Measurements from ENCODE around the gene HTR4.
A peak's percentile ranks its signal among the peaks of the same experiment; 100 is the strongest.
"Not testable (repeated sequence)": the region's sequence is repeated elsewhere in the genome, so short reads cannot be mapped to it uniquely, and the experiment has no call there.

HTR4 gene

GRCh38 chr5:148653836-148654781 is at the start of gene HTR4:
Gene HTR4 (minus strand): TSS chr5:148654527. CDS start chr5:148637014, 17,513 bp downstream.
- peak; percentile 11 for DNase-seq

GRCh38 chr5:148702019-148702596 is 47.8 kb upstream of the HTR4 start:
- no peak for DNase-seq

- DNase-seq = no peak
Measured at GRCh38 chr5:148699028-148699427, 44.7 kb upstream of the HTR4 start.

GRCh38 chr5:148697809-148698196 is 43.5 kb upstream of the HTR4 start:
- DNase-seq = no peak

- DNase-seq = no peak
Measured at GRCh38 chr5:148697180-148697808, 43.0 kb upstream of the HTR4 start.

GRCh38 chr5:148696187-148697036 is 42.1 kb upstream of the HTR4 start:
- no peak for DNase-seq

GRCh38 chr5:148690945-148691344 is 36.6 kb upstream of the HTR4 start:
- DNase-seq = no peak

GRCh38 chr5:148688787-148689186 is 34.5 kb upstream of the HTR4 start:
- no peak for DNase-seq

- DNase-seq = no peak
Measured at GRCh38 chr5:148687871-148688270, 33.5 kb upstream of the HTR4 start.

GRCh38 chr5:148687427-148687826 is 33.1 kb upstream of the HTR4 start:
- no peak for DNase-seq

GRCh38 chr5:148686660-148687059 is 32.3 kb upstream of the HTR4 start:
- DNase-seq = no peak

GRCh38 chr5:148685520-148686134 is 31.3 kb upstream of the HTR4 start:
- no peak for DNase-seq

- DNase-seq = no peak
Measured at GRCh38 chr5:148684528-148684927, 30.2 kb upstream of the HTR4 start.

- no peak for DNase-seq
Measured at GRCh38 chr5:148683651-148684050, 29.3 kb upstream of the HTR4 start.

GRCh38 chr5:148682058-148683026 is 28.0 kb upstream of the HTR4 start:
- no peak for DNase-seq

GRCh38 chr5:148681157-148682057 is 27.1 kb upstream of the HTR4 start:
- no peak for DNase-seq

GRCh38 chr5:148673704-148674103 is 19.4 kb upstream of the HTR4 start:
- not testable (repeated sequence) for DNase-seq

GRCh38 chr5:148666353-148666752 is 12.0 kb upstream of the HTR4 start:
- DNase-seq = no peak

- DNase-seq = no peak
Measured at GRCh38 chr5:148665431-148665830, 11.1 kb upstream of the HTR4 start.

GRCh38 chr5:148663509-148663908 is 9.2 kb upstream of the HTR4 start:
- no peak for DNase-seq
